Uterus (tissue), 4 donors: ENCODE results near the gene FAM227B. TPM values are rescaled to one million over a fixed set of nuclear protein-coding genes. Genes with fewer than 3 reads are reported as not detected.

Source experiments
- DNase-seq, 2 donors: peaks; one replicate each; pipeline ENCODE4 v3.0.0-alpha.2; 2019 to 2020
- H3K27ac ChIP-seq, 2 donors: fragments of 200-600 bp; sonication (generic); 1 replicate in 1 of 2; 2 replicates in 1 of 2; pipeline ENCODE4 v1.5.1; 2016 to 2018
- H3K27me3 ChIP-seq, 2 donors: fragments of 200-600 bp; sonication (generic); one replicate each; pipeline ENCODE4 v1.5.1; 2018 to 2019; ENCODE audit warnings: control low read depth in 1 of 2
- H3K36me3 ChIP-seq, 2 donors: fragments of 200-600 bp; sonication (generic); one replicate each; pipeline ENCODE4 v1.5.1; 2019; ENCODE audit warnings: control low read depth in 1 of 2
- H3K4me1 ChIP-seq, 2 donors: fragments of 200-600 bp; sonication (generic); one replicate each; pipeline ENCODE4 v1.5.1; 2018 to 2019; ENCODE audit warnings: control low read depth in 1 of 2
- H3K4me3 ChIP-seq, 2 donors: fragments of 200-600 bp; sonication (generic); 1 replicate in 1 of 2; 2 replicates in 1 of 2; pipeline ENCODE4 v1.5.1; 2018 to 2019; ENCODE audit warnings: mild to moderate bottlenecking in 1 of 2
- H3K9me3 ChIP-seq, 2 donors: fragments of 200-600 bp; sonication (generic); one replicate each; pipeline ENCODE4 v1.5.1; 2019; ENCODE audit warnings: control low read depth in 1 of 2
- POLR2A ChIP-seq, 2 donors: fragments of 450-650 bp; IDR thresholded peaks; one replicate each; pipeline ENCODE4 v1.6.1; 2016; ENCODE audit warnings: antibody characterized with exemption in 2 of 2, mild to moderate bottlenecking in 1 of 2, moderate library complexity in 1 of 2
- intact Hi-C: fragments of 100-400 bp; cut with DNase I; formaldehyde crosslinking; loops from one replicate; pipeline ENCODE4 v1.15.1; 2023; ENCODE audit warnings: low total_unique reads
- total RNA-seq, 4 donors: library from RNA; depleted of rRNA in 3 of 4; stranded (reverse); fragments of >200 nt in 3 of 4; gene quantifications; one replicate each; pipeline versions ENCODE4 v1.1.0 to v1.2.4, GENCODE V29; 2014 to 2023
- TF ChIP-seq, protein P1 (sequence below), 4 experiments: fragments of 200-600 bp in 2 of 4; fragments of 450-650 bp in 2 of 4; sonication (generic) in 2 of 4; IDR thresholded peaks; one replicate each; pipeline ENCODE4 v1.5.1; 2016 to 2019; ENCODE audit warnings: antibody characterized with exemption in 4 of 4, mild to moderate bottlenecking in 2 of 4, moderate library complexity in 1 of 4
- donor health status: DM: yes; HTN: yes; CAD: no.

FAM227B gene
- total RNA-seq, 4 donors from 2014 or later: 2.6 to 15.7 (median 9.9) TPM

DNA sequence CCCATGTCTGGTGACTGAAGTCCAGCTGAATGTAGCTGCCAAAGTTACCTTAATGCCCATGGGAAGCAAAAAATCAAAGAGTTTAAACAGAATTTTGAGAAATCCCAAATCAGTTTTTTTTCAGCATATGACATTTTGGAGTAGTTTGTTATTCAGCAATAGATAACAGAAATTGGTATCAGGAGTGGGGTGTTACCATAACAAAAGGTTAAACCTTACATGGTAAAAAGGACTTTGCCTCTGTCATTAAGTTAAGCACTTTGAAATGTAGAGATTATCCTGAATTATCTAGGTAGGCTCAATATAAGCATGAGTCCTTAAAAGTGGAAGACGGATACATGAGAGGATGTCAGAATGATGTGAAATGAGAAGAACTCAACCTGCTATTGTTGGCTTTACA lies 32.3 kb upstream of the FAM227B start:
- no peak overlapping the region for H3K4me3 ChIP-seq
- no peaks in the 10 kb centered on the region for H3K27me3 ChIP-seq

DNA sequence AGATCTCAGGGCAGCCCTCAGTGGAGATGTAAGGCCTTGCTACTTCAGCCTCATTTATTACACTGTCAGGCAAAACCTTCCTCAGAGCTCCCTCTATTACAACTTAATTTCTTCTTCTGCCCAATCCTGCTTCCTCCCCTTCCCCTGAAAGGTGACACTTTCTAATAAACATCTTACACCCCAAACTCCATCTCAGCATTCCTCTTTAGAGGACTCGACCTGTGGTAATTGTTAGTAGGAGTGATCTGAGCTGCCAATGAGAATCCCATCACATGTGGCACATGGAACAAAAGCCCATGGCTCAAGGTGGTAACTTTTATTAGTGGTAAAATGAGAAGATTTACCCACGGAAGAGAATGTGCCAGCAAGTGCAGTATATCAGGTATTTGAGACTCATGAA lies 30.1 kb upstream of the FAM227B start:
- H3K27me3 ChIP-seq: no peaks in the 10 kb centered on the region
- no peak overlapping the region for H3K27ac ChIP-seq
- no peak for TF ChIP-seq POLR2A (IDR thresholded peaks at IDR 0.05)
- TF ChIP-seq, protein P1, sequence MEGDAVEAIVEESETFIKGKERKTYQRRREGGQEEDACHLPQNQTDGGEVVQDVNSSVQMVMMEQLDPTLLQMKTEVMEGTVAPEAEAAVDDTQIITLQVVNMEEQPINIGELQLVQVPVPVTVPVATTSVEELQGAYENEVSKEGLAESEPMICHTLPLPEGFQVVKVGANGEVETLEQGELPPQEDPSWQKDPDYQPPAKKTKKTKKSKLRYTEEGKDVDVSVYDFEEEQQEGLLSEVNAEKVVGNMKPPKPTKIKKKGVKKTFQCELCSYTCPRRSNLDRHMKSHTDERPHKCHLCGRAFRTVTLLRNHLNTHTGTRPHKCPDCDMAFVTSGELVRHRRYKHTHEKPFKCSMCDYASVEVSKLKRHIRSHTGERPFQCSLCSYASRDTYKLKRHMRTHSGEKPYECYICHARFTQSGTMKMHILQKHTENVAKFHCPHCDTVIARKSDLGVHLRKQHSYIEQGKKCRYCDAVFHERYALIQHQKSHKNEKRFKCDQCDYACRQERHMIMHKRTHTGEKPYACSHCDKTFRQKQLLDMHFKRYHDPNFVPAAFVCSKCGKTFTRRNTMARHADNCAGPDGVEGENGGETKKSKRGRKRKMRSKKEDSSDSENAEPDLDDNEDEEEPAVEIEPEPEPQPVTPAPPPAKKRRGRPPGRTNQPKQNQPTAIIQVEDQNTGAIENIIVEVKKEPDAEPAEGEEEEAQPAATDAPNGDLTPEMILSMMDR (IDR thresholded peaks at IDR 0.05): no peak
- no peaks in the 10 kb centered on the region for H3K36me3 ChIP-seq
- no peak for DNase-seq
- no peaks in the 10 kb centered on the region for H3K9me3 ChIP-seq
- intact Hi-C loops: no loop called here
- H3K4me1 ChIP-seq: no peaks in the 10 kb centered on the region
- no peak overlapping the region for H3K4me3 ChIP-seq

More for the DNA sequence above, 32.3 kb upstream of the FAM227B start:
- no peak for DNase-seq
- no peak overlapping the region for H3K27ac ChIP-seq
- no peaks in the 10 kb centered on the region for H3K4me1 ChIP-seq
- no peaks in the 10 kb centered on the region for H3K9me3 ChIP-seq
- no peaks in the 10 kb centered on the region for H3K36me3 ChIP-seq
- intact Hi-C loops: no loop called here
- TF ChIP-seq POLR2A (IDR thresholded peaks at IDR 0.05): no peak
- TF ChIP-seq, protein P1 (IDR thresholded peaks at IDR 0.05): no peak

DNA sequence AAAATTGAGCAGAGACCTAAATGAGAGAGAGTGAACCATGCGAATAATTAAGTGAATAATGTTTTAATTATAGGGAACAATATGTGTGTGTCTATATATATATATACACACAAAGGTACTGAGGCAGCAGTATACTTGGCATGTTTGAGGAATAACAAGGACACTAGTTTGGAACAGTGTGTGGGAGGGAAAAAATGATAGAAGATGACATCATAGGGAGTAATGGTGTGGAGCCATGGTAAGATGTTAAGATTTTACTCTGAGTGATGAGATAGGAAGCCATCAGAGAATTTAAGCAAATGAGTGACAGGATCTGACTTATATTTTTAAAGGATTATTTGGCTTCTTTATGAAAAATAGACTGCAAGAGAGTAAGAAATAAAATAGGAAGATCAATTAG lies 29.4 kb upstream of the FAM227B start:
- Histone ChIP-seq H3K27ac (no peak overlapping the region), H3K4me1 (no peaks in the 10 kb centered on the region), H3K27me3 (no peaks in the 10 kb centered on the region), H3K9me3 (no peaks in the 10 kb centered on the region), H3K4me3 (no peak overlapping the region), H3K36me3 (no peaks in the 10 kb centered on the region)
- intact Hi-C loops: no loop called here
- no peak for DNase-seq
- TF ChIP-seq, protein P1 (IDR thresholded peaks at IDR 0.05): no peak
- no peak for TF ChIP-seq POLR2A (IDR thresholded peaks at IDR 0.05)

DNA sequence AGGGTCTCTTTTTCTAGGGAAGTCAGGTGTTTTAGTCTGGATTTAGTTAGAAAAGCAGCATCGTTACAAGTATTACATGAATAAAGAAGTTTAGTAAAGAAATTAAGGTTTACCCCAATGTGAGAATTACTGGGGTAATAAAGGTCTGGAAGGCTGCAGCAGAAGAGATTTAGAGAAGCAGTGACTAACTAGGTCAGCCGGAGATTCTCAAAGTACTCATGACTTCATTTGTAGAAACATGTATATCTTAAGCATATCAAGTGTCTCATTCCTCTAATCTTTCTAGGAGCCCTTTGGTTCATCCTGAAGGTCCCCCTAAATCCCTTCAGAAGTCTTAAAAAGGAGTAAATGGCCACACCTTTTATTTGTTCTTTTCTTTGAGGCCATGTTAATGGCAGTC lies 26.3 kb upstream of the FAM227B start:
- peak overlapping the region; percentile 17 to 67 for H3K27ac ChIP-seq
- TF ChIP-seq POLR2A (IDR thresholded peaks at IDR 0.05): no peak
- TF ChIP-seq, protein P1 (IDR thresholded peaks at IDR 0.05): no peak

DNA sequence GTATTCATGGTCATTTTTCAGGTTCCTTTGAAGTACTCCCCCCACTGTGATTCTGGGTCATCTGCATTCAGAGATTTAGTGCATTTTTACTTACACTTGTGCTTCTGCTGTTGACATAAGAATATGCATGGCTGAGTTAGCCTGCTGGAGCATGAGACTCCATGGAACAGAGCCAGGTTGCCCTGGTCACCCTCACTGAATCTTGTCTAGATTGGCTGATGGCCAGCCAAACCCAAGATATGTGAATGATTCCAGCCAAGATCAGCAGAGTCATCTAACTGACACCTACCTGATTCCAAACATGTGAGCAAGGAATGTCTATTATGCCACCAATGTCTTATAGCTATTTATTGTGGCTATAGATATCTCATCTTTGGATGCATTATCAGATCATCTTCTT lies 25.3 kb upstream of the FAM227B start:
- intact Hi-C loops: no loop called here
- peak; percentile 37 to 45 for DNase-seq

More for the DNA sequence above, 26.3 kb upstream of the FAM227B start:
- no peak for DNase-seq
- Histone ChIP-seq H3K36me3 (no peaks in the 10 kb centered on the region), H3K4me3 (no peak overlapping the region), H3K9me3 (no peaks in the 10 kb centered on the region), H3K4me1 (no peaks in the 10 kb centered on the region), H3K27me3 (no peaks in the 10 kb centered on the region)
- intact Hi-C loops: no loop called here

More for the DNA sequence above, 25.3 kb upstream of the FAM227B start:
- H3K4me1 ChIP-seq: no peaks in the 10 kb centered on the region
- no peaks in the 10 kb centered on the region for H3K36me3 ChIP-seq
- no peak for TF ChIP-seq POLR2A (IDR thresholded peaks at IDR 0.05)
- TF ChIP-seq, protein P1 (IDR thresholded peaks at IDR 0.05): no peak
- H3K27ac ChIP-seq: peak overlapping the region; percentile 67 to 71
- no peak overlapping the region for H3K4me3 ChIP-seq
- H3K9me3 ChIP-seq: no peaks in the 10 kb centered on the region
- H3K27me3 ChIP-seq: no peaks in the 10 kb centered on the region
